Measurements from ENCODE around the gene PRDM9.
"Not testable (repeated sequence)": the region's sequence is repeated elsewhere in the genome, so short reads cannot be mapped to it uniquely, and the experiment has no call there.

The PRDM9 gene

DNA sequence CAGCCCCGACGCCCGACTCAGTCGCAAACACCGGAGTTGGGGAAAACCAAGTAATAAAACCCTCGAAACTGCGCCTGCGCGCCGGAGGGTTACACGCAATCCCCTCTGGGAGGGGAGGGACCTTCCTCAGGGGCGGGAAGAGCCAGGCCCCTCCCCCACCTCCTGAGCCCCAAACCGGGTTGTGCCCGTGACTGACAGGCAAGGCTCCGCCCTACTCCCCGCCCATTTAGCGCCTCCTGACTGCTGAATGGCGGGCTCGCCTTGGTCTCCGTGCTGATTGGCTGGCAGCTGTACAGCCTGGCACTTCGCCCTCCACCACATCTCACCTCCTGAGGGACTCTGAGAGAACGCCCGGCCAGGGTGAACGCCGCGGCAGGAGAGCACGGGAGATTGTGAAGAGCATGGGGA, at the start of gene PRDM9:
TSS of gene PRDM9 (plus strand) at position 332 of the 408 bp plus-strand sequence. CDS start 1,425 bp downstream, outside the sequence.
- DNase-seq = peak; percentile 15

DNA sequence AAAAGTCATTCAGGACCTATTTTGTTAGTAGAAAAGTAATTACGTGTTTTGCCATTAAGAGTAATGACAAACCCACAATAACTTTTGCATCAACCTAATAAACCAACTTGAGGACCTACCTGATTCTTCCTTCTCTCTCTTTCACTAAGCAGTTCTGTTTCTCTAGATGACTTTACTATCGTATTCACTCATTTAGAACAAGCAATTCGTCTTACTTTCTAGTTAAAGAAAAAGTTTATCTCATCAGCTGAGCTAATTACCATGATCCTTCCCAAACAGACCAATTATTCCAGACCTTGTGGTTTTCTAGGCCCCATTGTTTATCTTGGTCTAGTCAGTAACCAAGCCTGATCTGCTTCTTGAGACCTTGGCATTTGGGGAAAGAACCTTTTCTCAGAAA, 49.6 kb upstream of the PRDM9 start:
- DNase-seq = no peak

DNA sequence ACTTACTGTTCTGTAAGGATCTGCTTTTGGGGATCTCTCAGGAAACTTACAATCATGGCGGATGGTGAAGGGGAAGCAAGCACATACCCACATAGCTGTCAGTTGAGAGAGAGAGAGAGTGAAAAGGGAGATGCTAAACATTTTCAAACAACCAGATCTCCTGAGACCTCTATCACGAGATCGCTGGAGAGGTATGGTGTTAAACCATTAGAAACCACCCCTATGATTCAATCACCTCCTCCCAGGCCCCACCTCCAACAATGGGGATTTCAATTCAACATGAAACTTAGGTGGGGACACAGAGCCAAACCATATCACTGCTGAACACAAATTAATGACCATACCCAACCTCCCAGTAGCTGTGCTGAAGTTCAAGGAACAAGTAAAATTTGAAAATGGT, 48.2 kb upstream of the PRDM9 start:
- no peak for DNase-seq

GRCh38 chr5:23461576-23461975, 45.8 kb upstream of the PRDM9 start:
- DNase-seq = no peak

GRCh38 chr5:23466401-23466912, 41.0 kb upstream of the PRDM9 start:
- no peak for DNase-seq

GRCh38 chr5:23468658-23469057, 38.8 kb upstream of the PRDM9 start:
- no peak for DNase-seq

- DNase-seq = no peak
These were observed 33.5 kb upstream of the PRDM9 start for GRCh38 chr5:23473915-23474314.

DNA sequence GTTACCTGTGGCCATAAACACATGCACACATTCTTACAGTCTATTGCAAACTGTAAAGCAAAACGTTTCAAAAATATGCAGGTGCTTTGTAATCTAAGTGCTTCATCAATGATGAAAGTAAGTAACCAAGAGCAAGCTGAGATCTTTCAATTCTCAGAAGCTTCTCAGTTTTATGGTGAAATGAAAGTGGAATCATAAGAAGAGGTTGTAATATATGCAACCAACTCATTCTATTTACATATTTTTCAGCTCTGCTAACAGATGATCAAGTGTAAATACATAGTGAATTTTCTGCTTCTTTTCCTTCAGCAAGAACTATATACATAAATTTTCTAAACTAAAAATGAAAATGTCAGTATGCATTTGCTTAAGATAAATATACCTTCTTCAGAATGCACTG, 33.1 kb upstream of the PRDM9 start:
- no peak for DNase-seq

DNA sequence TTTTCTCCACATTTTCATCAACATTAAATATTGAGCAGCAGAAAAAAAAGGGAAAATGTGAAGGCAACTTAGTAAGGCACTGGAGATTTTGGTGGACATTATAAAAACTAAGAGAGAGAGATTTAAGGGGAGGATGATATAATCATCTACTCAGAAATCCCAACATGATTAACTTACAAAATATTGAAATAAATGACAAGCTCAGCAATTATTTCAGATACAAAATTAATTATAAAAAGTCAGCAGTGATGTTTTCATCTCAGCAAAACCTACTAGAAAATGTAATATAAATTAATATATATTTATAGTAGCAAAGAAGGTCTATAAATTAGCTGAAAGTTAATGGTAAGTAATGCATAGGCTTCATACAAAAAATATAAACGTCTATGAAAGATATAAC, 30.8 kb upstream of the PRDM9 start:
- DNase-seq = no peak

GRCh38 chr5:23482642-23483041, 24.8 kb upstream of the PRDM9 start:
- DNase-seq = no peak

DNA sequence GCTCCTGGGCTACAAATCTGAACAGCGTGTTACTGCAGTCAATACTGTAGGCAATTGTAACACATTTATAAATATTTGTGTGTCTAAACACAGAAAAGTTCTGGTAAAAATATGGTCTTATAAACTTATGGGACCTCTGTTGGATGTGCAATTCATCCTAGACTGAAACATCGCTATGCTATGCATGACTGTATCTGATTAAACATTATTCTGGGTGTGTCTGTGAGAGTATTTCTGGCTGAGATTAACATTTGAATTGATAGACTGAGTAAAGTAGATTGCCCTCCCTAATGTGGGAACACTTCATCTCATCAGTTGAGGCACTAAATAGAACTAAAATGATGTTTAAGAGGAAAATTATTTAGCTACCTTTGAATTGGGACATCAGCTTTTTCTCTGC, 24.3 kb upstream of the PRDM9 start:
- no peak for DNase-seq

- no peak for DNase-seq
These were observed 23.3 kb upstream of the PRDM9 start for GRCh38 chr5:23484096-23484495.

DNA sequence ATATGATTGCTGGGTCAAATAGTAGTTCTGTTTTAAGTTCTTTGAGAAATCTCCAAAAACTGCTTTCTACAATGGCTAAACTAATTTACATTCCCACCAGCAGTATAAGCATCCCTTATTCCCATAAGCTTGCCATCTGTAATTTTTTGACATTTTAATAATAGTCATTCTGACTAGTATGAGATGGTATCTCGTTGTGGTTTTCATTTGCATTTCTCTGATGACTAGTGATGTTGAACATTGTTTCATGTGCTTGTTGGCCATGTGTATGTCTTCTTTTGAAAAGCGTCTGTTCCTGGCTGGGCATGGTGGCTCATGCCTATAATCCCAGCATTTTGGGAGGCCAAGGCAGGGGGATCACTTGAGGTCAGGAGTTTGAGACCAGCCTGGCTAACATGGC, 21.2 kb upstream of the PRDM9 start:
- DNase-seq = not testable (repeated sequence)

DNA sequence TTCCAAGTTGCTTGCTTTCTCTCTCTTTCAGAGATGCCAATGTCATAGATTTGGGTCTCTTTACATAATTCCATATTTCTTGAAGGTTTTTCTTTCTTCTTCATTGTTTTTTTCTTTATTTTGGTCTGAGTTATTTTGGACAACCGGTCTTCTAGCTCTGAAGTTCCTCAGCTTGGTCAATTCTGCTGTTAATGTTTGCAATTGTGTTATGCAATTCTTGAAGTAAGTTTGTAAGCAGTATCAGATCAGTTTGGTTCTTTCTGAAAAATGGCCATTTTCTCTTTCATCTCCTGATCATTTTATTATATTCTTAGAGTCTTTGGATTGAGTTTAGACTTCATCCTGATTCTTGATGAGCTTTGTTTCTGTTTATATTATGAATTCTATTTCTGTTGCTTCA, 16.4 kb upstream of the PRDM9 start:
- DNase-seq = no peak

GRCh38 chr5:23494558-23494957, 12.9 kb upstream of the PRDM9 start:
- no peak for DNase-seq

DNA sequence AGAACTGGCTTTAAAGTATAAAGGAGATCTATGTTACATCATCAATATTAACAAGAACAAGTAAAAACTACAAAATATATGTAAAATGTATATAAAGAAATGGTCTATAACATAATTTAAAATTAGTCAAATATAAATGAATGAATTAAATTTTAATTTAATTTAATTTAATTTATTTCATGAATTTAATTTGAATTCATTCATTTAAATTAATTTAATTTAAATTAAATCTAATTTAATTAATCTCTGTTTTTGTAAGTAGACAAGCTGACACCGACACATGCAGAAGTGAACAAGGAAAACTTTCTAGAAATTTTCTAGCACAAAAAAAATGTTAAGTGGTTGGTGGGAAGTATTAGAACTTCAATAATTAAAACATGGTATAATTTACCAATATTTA, 10.8 kb upstream of the PRDM9 start:
- no peak for DNase-seq

DNA sequence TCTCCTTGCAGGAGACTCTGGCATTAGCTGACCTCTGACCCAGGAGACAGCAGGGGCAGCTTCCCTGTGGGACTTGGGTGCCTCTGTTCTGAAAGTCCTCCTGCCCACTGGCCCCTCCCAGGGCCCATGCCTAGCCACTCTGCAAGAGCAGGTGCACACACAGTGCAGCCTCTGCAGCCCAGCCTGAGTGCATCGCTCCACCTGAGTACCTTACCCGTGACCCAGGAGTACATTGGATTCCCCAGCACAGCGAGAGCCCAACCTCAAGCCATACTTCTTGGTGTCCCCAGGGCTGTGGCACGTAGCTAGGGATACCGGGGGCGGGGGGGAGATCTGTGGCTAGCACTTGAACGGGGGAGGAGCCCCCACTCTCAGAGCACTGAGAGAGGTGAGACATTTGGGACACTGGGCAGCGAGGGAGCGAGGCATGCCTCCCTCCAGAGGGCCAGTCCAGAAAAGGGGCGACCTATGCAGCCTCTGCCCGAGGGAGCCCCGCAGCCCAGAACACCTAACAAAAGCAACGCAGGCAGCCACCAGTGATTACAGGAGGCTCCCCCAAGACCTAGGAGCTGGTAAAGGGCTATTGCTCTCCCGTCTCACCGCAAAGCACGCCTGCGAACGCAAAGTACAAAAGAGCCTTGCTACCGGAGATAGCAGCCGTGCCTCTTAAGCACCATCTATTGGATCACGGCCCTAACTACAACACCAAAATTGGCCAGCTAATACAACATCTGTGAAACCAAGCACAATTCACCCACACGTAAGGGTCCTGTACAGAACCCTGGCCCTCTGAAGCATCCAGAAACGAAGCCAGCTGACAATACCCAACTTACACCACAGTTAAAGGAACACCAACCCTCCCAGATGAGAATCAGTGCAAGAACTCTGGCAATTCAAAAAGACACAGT, 826 bp upstream of the PRDM9 start:
- DNase-seq = no peak

DNA sequence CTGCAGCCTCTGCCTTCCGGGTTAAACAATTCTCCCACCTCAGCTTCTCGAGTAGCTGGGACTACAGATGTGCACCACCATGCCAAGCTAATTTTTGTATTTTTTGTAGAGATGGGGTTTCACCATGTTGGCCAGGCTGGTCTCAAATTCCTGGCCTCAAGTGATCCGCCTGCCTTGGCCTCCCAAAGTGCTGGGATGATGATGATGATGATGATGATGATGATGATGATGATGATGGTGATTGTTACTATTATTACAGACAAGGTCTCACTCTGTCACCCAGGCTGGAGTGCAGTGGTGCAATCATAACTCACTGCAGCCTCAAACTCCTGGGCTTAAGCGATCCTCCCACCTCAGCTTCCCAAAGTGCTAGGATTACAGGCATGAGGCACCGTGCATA, 3.0 kb downstream of the PRDM9 start:
- not testable (repeated sequence) for DNase-seq

- no peak for DNase-seq
These were observed 15.1 kb downstream of the PRDM9 start for GRCh38 chr5:23522553-23522952.

DNA sequence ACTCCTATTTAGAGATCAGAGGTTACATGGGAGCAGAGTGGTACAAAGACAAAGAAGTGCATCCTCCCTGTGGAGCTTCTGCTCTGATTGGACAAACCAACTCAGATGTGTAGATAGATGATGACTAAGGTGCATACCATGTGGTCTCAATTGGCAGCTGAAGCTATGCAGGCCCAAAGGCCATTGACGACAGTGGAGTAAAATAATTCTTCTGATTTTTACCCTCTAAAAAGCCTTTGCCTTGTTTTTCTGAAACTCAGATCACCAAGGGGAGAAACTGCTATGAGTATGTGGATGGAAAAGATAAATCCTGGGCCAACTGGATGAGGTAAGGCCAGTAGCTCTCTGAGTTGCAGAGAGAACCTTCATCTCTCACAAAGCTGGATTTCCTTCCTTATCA, 15.6 kb downstream of the PRDM9 start:
- no peak for DNase-seq

DNA sequence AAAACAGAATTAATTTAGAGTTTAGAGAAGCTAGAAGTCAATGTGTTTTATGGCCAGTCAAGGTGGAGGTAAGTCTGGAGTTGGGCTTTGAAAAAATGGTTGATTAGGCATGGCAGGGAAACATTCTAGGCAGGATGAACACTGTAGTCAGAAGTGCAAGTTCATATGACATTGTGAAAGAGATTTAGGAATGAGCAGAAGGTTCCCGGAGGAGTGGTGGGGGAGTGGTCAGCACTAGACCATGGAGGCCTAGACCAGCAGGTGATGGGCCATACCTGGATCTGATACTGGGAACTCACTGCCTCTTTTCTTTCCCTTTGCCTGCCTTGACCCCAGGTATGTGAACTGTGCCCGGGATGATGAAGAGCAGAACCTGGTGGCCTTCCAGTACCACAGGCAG, 16.6 kb downstream of the PRDM9 start:
- no peak for DNase-seq

DNA sequence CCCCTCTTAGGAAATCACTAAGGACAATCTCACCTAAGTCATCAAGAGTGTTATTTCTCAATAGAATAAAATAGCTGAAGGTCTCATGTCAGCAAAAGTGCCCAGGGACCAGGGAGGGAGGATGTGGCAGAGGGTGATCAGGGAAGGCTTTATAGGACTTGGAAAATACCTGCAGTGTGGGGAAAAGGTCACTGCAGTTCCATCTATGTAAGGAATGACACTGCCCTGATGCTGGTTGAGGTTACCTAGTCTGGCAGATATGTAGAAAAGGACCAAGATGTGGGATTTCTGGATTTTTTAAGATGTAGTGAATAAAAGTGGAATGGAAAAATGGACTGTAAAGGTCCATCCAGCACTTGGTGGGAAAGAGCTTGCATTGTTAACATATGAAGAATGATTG, 18.3 kb downstream of the PRDM9 start:
- no peak for DNase-seq

- DNase-seq = not testable (repeated sequence)
These were observed 19.2 kb downstream of the PRDM9 start for GRCh38 chr5:23526616-23527015.

DNA sequence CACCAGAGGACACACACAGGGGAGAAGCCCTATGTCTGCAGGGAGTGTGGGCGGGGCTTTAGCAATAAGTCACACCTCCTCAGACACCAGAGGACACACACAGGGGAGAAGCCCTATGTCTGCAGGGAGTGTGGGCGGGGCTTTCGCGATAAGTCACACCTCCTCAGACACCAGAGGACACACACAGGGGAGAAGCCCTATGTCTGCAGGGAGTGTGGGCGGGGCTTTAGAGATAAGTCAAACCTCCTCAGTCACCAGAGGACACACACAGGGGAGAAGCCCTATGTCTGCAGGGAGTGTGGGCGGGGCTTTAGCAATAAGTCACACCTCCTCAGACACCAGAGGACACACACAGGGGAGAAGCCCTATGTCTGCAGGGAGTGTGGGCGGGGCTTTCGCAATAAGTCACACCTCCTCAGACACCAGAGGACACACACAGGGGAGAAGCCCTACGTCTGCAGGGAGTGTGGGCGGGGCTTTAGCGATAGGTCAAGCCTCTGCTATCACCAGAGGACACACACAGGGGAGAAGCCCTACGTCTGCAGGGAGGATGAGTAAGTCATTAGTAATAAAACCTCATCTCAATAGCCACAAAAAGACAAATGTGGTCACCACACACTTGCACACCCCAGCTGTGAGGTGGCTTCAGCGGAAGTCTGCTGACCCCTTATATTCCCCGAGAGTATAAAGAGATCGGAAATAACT, 20.0 kb downstream of the PRDM9 start:
- not testable (repeated sequence) for DNase-seq

Measured in CD4-positive, alpha-beta T cell treated with Interleukin-6 for 4 hours (primary cell).